Pancreas (tissue), 10 donors: ENCODE data around the gene TTBK2. TPM values are rescaled to one million over a fixed set of nuclear protein-coding genes. Genes with fewer than 3 reads are reported as not detected.

Source experiments
- ATAC-seq, 4 donors: fragments of 200-7000 bp; cut with Tn5 transposase; one replicate each; pipeline versions ENCODE4 v1.8.0 to v1.9.1; 2020; ENCODE audit warnings: mild to moderate bottlenecking in 4 of 4, moderate library complexity in 4 of 4
- DNase-seq, 6 donors: peaks; one replicate each; pipeline ENCODE4 v3.0.0-alpha.2; 2020
- FAIRE-seq: peaks from 2 replicates; lab custom pipeline; 2012; peaks lifted over from hg19 to GRCh38; lab: Jason Lieb, UNC
- H3K27ac ChIP-seq, 4 donors: fragments of 200-600 bp; sonication (generic); 1 replicate in 3 of 4; 2 replicates in 1 of 4; pipeline versions ENCODE4 v1.5.0 to v1.8.0; 2020
- H3K27me3 ChIP-seq, 4 donors: fragments of 200-600 bp; one replicate each; pipeline ENCODE4 v1.8.0; 2021
- H3K36me3 ChIP-seq, 3 donors: fragments of 200-600 bp; sonication (generic) in 1 of 3; one replicate each; pipeline versions ENCODE4 v1.5.0 to v1.8.0; 2020 to 2021
- H3K4me1 ChIP-seq, 3 donors: fragments of 200-600 bp; one replicate each; pipeline ENCODE4 v1.8.0; 2021
- H3K4me3 ChIP-seq, 4 donors: fragments of 200-600 bp; sonication (generic) in 2 of 4; one replicate each; pipeline versions ENCODE4 v1.5.0 to v1.8.0; 2020 to 2021
- H3K9me3 ChIP-seq, 4 donors: fragments of 200-600 bp; one replicate each; pipeline ENCODE4 v1.8.0; 2021
- CTCF ChIP-seq, 4 donors: fragments of 200-600 bp; sonication (generic) in 3 of 4; IDR thresholded peaks; one replicate each; pipeline versions ENCODE4 v1.5.0 to v1.8.0; 2021; ENCODE audit warnings: antibody characterized with exemption in 4 of 4
- WGBS, 2 donors: extraction: QIAGEN DNeasy Blood & Tissue Kit; methylation state at CpG; one replicate each; pipeline ENCODE4 v1.1.7; 2013; 5-methylcytosine and 5-hydroxymethylcytosine counted together
- intact Hi-C, 3 donors: fragments of 100-400 bp; cut with DNase I; formaldehyde crosslinking; loops; one replicate each; pipeline versions ENCODE4 v1.11.1 to v1.14.2; 2022
- polyA plus RNA-seq, 2 donors: library from polyadenylated mRNA; stranded (reverse); fragments of 200-250 nt; gene quantifications; one replicate each; pipeline ENCODE4 v1.2.3, GENCODE V29; 2013
- total RNA-seq, 6 donors: library from RNA; stranded (reverse); fragmentation: NEBNext Ultra II Directional in 4 of 6; extraction: Animal tissue kit (Norgen Biotek cat#: 25700) in 4 of 6; gene quantifications; one replicate each; pipeline versions ENCODE4 v1.2.1 to v1.2.4, GENCODE V29; 2021 to 2023
- donor health status: healthy with polysubstance abuse.
- donor health status: DM: no; HTN: no; CAD: no; lungs with moderate emphysema.
- donor health status: DM: no; HTN: no; CAD: no.
- donor health status: control.
- donor health status: control.
- donor health status: Bipolar disorder and iron deficiency.
- donor health status: DM: yes; HTN: yes; CAD: no.
- donor health status: DM: no; HTN: no; CAD: no.
- donor health status: DM: no; HTN: no; CAD: no.
- donor health status: DM: yes; HTN: yes; CAD: no.

TTBK2 gene
- total and polyA plus RNA-seq, 8 donors: 1.7 to 8.5 (median 4.8) TPM

GRCh38 chr15:42796955-42797782 is 123.4 kb downstream of the TTBK2 start:
- DNase-seq (no peak), ATAC-seq (no peak), FAIRE-seq (no peak)
- peaks cover 0 to 4% (median 3%) of the 10 kb centered on the region in 3 donors for H3K36me3 ChIP-seq
- no peak overlapping the region for H3K4me3 ChIP-seq
- H3K9me3 ChIP-seq: no peaks in the 10 kb centered on the region
- WGBS, 2 donors: 80 to 85% methylated on average over 5 of the region's 5 CpGs
- intact Hi-C loops: no loop called here
- no peaks in the 10 kb centered on the region for H3K27me3 ChIP-seq
- TF ChIP-seq CTCF (IDR thresholded peaks at IDR 0.05): no peak
- no peaks in the 10 kb centered on the region for H3K4me1 ChIP-seq
- H3K27ac ChIP-seq: no peak overlapping the region

GRCh38 chr15:42788725-42789124 is 131.9 kb downstream of the TTBK2 start:
- Histone ChIP-seq H3K4me1 (no peaks in the 10 kb centered on the region), H3K9me3 (no peaks in the 10 kb centered on the region), H3K4me3 (no peak overlapping the region), H3K36me3 (no peaks in the 10 kb centered on the region), H3K27me3 (no peaks in the 10 kb centered on the region), H3K27ac (no peak overlapping the region)
- DNase-seq (no peak), ATAC-seq (no peak), FAIRE-seq (peak; percentile 51)
- no peak for TF ChIP-seq CTCF (IDR thresholded peaks at IDR 0.05)
- intact Hi-C loops: no loop called here

- DNase-seq (no peak), FAIRE-seq (no peak), ATAC-seq (no peak)
- no peak for TF ChIP-seq CTCF (IDR thresholded peaks at IDR 0.05)
- no peaks in the 10 kb centered on the region for H3K27me3 ChIP-seq
- peaks cover 0 to 6% (median 0%) of the 10 kb centered on the region in 3 donors for H3K36me3 ChIP-seq
- 85 to 89% methylated on average over 5 of the region's 5 CpGs for WGBS, 2 donors
- no peaks in the 10 kb centered on the region for H3K4me1 ChIP-seq
- no peaks in the 10 kb centered on the region for H3K9me3 ChIP-seq
- H3K4me3 ChIP-seq: no peak overlapping the region
- intact Hi-C loops: no loop called here
- H3K27ac ChIP-seq: no peak overlapping the region
Observed at GRCh38 chr15:42786978-42787377, 133.6 kb downstream of the TTBK2 start.

- H3K4me3 ChIP-seq: no peak overlapping the region
- ATAC-seq: no peak
Observed at GRCh38 chr15:42785569-42785968, 135.0 kb downstream of the TTBK2 start.

More at GRCh38 chr15:42785569-42785968, 135.0 kb downstream of the TTBK2 start:
- 85 to 86% methylated on average over 2 of the region's 2 CpGs for WGBS, 2 donors
- DNase-seq: no peak
- no peak for FAIRE-seq
- Histone ChIP-seq H3K27me3 (no peaks in the 10 kb centered on the region), H3K4me1 (no peaks in the 10 kb centered on the region), H3K36me3 (peaks cover 0 to 6% (median 0%) of the 10 kb centered on the region in 3 donors), H3K27ac (no peak overlapping the region), H3K9me3 (no peaks in the 10 kb centered on the region)
- no peak for TF ChIP-seq CTCF (IDR thresholded peaks at IDR 0.05)
- intact Hi-C loops: no loop called here
